ENCODE data around the gene RIF1. TPM values are rescaled to one million over a fixed set of nuclear protein-coding genes. Genes with fewer than 3 reads are reported as not detected.

RIF1 gene
- total RNA-seq: 27.3 and 41.0 TPM in 2 replicates

GRCh38 chr2:151409601-151410484 is at the start of gene RIF1:
TSS of gene RIF1 (plus strand) at chr2:151409902. CDS start at chr2:151410424, 522 bp downstream.

Other genes with a start within 250 kb of the RIF1 start
- 8.4 and 12.2 TPM in 2 replicates for gene RBM43, start 148.0 kb upstream of the RIF1 start, total RNA-seq
- gene NMI, start 120.2 kb upstream of the RIF1 start, total RNA-seq: 13.6 and 18.3 TPM in 2 replicates
- 32.4 and 40.9 TPM in 2 replicates for gene TNFAIP6, start 52.3 kb upstream of the RIF1 start, total RNA-seq